Dermis blood vessel endothelial cell (primary cell): ENCODE results near the gene PRR14L. TPM values are rescaled to one million over a fixed set of nuclear protein-coding genes. Genes with fewer than 3 reads are reported as not detected.
"Not testable (repeated sequence)": the region's sequence is repeated elsewhere in the genome, so short reads cannot be mapped to it uniquely, and the experiment has no call there.

Experiments used
- DNase-seq: peaks from one replicate; pipeline ENCODE4 v3.0.0; 2010
- total RNA-seq: library from RNA; depleted of rRNA; stranded (reverse); fragments of >200 nt; gene quantifications from 2 replicates; pipeline ENCODE4 v1.2.3, GENCODE V29; 2014

The PRR14L gene
- total RNA-seq, 1 donor from 2014 or later = 23.0 TPM

DNA sequence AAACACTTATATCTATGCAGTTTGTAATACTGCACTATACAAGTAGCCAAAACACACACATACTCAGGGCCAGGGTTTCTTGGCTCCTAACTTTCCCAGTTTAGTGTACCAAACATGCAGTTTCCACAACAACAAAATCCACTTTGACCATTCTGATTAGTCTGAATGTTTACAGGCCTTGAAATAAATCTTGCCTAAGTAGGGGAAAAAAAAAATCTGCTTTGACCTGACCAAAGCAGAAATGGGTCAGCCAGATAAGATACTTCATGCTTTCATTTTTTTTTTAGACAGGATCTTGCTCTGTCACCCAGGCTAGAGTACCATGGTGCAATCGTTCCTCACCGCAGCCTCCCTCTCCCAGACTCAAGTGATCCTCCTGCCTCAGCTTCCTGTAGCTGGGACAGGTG is 10.1 kb downstream of the PRR14L start:
- DNase-seq = no peak

DNA sequence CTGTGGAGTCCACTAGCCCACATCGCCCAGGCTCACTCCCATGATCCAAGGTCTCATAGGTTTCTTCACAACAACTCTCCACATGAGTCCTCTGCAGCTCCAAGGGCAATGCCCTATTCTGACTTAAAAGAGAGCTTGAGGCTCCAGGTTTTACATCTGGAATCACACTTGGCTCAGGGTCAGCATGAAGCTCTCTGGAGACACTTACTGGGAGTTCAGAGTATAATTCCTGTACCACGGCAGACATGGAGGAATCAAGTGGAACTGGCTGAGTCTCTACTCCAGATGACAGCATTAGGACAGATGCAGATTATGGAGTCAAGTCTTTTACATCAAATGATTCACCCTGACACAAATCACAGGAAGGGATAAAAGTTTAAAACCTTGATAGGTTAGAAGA is 11.4 kb downstream of the PRR14L start:
- no peak for DNase-seq

DNA sequence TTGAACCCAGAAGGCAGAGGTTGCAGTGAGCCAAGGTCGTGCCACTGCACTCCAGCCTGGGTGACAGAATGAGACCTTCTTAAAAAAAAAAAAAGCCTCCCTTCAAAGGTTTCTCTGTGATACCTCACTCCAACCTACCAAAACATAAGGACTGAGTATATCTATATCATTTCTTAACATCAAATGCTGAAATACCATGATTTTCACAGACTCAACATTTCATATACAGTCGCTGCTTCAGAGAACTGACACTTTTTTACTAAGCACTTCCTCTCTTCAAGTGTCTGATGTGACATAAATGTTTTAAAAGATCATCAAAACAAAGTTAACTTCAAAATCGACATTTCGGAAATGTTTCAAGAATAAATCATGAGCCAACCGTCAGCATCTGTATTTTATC is 12.0 kb downstream of the PRR14L start:
- DNase-seq = no peak

DNA sequence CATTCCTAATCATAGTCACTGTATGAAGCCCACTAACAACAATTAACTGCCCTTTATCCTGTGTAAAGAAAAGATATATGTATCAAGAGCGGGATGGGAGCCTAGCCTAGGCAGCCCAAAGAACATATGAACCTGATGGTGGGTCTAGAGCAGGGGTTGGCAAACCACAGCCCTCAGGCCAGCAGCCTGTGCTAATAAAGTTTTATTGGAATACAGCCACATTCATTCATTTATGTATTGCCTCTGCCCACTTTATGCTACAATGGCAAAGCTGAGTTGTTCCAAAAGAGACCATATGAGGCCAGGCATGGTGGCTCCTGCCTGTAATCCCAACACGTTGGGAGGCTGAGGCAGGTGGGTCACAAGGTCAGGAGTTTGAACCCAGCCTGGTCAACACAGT is 13.5 kb downstream of the PRR14L start:
- DNase-seq = no peak

DNA sequence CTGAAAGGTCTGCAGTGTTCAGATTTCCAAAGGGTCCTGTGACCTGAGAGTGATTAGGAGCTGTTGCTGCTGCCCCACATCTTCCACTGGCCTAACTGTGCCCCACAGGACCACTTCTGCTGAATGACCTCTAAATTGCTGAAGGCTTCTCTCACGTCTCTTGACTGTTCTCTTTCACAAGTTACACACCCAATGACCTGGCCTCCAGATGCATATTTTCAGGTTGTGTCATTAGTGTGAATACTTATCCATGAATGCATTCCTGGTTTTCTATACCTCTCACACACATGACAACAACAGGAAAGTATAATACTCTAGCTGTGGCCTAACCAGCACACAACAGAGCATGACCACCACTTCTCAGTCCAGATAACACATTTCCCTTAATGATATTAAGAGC is 15.4 kb downstream of the PRR14L start:
- DNase-seq = no peak

DNA sequence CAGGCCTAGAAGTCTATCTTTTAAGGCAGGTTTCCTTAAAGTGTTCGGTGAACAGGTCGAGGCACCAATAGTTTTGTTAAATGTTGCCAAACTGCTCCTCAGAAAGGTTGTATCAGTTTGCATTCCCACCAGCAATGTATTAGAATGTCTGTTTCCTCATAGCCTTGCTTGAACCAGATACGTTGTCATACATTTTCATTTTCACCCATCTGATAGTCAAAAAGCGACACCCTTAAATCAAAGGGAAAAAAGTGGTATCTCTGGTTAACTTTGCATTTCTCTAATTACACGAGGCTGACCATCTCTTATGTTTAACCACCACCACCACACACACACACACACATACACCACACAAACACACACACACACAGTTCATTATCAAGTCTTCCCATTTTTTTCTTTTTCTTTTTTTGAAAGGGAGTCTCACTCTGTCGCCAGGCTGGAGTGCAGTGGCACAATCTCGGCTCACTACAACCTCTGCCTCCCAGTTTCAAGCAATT is 16.3 kb downstream of the PRR14L start:
- DNase-seq = no peak

DNA sequence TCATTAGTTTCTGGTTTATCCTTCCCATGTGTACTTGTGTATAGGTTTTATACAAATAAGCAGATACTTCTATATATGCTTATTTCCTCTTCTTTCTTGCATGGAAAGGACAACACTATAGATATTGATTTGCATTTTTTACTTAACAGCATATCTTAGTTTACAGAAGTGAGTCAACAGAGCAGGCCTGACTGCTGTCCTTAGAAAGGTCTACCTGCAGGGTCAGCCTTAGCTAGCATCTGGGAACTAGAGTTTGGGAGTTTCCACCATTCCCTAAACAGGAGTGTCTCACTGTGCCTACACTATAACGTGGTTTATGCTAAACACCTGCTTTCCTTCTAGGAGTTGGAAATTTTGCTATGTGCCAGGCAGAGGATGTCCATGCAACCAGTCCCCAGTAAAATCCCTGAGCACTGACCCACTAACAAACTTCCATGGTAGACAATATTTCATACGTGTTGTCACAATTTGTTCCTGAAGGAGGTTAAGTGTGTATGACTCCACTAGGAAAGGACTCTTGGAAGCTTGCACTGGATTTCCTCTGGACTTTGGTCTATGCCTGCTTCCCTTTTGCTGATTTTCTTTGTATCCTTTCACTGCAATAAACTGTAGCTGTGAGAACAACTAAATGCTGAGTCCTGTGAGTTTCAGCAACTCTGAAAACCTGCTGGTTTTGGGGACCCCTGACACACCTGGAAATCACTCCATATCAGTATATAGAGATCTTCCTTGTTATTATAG is 17.7 kb downstream of the PRR14L start:
- DNase-seq = no peak

DNA sequence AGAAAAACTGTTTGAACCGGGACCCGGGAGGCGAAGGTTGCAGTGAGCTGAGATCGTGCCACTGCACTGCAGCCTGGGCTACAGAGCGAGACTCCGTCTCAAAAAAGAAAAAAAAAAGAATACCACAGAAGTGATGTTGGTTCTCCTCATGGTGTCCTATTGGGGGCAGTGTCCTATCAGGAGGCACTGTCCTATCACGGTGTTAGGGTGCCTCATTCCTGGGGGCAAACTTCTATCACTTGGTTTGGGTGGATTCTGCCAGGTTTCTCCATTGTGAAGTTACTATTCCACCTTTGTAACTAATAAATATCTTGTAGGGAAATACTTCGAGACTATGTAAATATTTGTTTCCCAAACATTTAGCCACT is 19.6 kb downstream of the PRR14L start:
- DNase-seq = peak; percentile 10

DNA sequence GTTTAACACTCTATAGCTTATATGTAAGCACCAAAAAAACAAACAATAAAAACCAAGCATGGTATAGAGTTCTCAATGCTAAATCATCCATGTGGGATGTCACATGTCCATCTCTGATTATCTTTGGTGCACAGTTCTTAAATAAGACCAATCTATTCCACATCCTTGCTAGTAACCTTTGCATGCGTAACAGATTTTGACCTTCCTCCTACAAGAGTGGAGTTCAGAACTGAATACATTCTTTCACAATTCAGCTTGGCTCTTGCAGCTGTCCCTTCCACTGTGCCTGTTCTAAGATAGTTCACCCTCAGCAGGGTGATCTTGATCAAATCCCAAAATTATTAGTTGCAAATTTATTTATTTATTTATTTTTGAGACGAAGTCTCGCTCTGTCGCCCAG is 21.1 kb downstream of the PRR14L start:
- DNase-seq = no peak

DNA sequence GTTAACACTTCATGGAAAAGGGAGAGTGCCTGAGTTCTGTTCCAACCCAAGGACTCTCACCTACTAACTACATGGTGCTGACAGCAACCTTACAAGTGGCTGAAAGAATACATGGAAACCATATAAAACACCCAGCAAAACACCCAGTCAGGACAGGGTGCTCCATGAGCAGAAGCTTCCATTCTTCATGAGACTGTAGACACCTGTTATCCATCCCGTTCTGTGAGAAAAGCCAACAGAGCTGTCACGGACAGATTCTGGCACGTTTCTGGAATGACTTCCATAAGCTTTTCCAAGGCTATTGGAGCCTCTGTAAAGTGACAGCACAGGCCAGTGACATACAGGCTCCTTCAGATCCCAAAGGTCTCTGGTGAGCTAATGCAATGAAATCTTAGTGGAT is 23.2 kb downstream of the PRR14L start:
- DNase-seq = no peak

DNA sequence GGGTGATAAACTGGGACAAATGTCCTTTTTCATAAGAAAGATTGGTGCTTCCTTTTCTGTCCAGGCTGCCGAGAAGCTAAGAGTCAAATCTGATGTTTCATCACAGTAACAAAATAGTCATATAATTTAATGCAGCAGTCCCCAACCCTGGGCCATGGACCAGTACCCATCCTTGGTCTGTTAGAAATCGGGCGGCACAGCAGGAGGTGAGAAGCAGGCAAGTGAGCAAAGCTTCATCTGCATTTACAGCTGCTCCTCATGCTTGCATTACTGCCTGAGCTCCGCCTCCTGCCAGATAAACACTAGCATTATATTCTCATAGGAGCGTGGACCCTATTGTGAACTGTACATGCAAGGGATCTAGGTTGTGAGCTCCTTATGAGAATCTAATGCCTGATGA is 26.2 kb downstream of the PRR14L start:
- no peak for DNase-seq

DNA sequence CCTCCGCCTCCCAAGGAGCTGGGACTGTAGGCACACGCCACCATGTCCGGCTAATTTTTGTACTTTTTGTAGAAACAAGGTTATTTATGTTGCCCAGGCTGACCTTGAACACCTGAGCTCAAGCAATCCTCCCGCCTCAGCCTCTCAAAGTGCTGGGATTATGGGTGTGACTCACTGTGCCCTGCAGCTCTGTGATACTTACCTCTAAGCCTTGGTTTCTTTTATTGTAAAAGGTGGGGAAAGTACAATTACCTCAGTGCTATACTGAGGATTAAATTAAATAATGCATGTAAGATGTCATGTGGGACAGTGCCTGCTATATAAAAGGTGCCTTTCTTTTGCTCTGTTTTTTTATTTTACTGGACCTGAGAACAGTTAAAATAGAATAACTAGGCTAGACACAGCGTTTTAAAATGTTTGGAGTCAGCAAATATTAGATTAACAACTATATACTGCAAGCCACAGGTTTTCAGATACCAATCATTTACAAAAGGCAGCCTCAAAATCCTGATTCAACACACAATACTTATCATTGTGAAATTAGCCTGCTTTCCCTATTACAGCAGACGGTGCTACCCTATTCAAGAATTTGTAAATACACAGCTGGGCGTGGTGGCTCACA is 30.0 kb downstream of the PRR14L start:
- DNase-seq = no peak

DNA sequence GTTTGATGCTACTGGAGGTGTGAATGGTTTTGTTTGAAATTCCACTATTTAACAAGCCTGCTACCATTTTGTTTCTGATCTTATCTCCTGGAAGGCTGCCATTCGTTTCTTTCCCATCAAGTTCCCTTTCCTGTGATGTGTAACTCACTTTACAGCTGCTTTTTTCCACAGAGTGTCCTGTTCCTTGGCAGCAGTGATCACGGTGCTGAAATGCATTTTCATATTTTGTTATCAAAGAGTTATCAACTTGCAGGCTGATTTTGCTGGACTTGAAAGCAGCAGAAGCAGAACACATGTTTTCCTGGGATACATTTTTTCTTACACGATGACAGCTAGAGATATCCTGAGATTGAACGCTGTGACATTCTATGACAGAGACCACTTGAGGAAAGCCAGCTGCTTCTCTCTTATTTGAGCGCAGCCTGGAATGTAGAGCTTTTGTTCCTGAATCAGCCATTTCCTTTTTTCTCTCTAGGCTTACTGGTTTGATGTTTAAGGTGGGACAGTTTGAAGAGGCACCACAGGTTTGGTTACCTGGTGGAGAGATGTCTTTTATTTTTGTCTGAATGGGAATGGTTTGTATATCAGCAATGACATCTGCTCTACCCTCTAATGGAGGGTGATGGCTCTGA is 34.7 kb downstream of the PRR14L start:
- DNase-seq = peak; percentile 72

DNA sequence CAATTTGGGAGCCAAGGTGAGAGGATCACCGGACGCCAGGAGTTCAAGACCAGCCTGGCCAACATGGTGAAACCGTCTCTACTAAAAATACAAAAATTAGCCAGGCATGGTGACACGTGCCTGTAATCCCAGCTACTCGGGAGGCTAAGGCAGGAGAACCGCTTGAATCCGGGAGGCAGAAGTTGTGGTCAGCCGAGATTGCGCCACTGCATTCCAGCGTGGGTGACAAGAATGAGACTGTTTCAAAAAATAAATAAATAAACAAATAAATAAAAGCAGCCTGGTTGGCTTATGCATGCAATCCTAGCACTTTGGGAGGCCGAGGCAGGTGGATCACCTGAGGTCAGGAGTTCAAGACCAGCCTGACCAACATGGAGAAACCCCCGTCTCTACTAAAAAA is 38.7 kb downstream of the PRR14L start:
- DNase-seq = not testable (repeated sequence)

DNA sequence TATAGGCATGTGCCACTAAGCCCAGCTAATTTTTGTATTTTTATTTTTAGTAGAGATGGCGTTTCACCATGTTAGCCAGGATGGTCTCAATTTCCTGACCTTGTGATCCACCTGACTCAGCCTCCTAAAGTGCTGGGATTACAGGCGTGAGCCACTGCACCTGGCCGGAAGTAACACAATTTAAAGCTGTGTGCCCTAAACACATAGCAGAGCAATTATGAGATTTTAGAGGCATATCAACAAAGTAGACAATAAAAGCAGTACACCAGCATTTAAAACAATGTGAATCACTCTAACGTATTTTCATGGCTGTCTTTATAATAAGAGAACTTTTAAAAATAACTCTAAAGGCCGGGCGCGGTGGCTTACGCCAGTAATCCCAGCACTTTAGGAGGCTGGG is 42.4 kb downstream of the PRR14L start:
- DNase-seq = peak; percentile 26

DNA sequence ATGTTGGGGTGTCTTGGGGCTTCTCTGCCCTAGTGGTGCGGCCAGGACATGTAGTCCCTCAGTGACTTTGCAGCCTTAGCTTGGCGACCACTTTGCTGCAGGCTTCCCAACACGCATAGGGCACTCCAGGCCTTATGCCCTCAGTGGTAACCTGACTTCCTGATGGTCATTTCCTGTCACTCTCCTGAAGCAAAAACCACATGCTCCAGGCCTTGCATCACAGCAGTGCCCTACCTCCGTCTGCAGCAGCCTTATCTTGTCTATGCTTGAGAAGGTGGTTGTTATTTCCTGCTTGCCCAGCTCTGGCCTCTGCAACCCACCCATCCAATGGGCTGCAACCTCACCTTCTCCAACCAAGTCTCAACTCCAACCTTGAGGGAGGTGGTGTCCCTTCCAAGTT is 54.5 kb downstream of the PRR14L start:
- peak; percentile 23 for DNase-seq

DNA sequence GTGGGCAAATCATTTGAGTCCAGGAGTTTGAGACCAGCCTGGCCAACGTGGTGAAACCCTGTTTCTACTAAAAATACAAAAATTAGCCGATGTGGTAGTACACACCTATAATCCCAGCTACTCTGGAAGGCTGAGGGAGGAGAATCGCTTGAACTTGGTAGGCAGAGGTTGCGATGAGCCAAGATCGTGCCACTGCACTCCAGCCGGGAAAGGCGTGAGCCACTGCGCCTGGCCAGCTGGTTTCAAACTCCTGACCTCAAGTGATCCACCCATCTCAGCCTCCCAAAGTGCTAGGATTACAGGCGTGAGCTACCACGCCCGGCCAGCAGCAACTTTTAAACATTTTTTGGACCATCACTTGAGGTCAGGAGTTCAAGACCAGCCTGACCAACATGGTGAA is 55.9 kb downstream of the PRR14L start:
- not testable (repeated sequence) for DNase-seq

DNA sequence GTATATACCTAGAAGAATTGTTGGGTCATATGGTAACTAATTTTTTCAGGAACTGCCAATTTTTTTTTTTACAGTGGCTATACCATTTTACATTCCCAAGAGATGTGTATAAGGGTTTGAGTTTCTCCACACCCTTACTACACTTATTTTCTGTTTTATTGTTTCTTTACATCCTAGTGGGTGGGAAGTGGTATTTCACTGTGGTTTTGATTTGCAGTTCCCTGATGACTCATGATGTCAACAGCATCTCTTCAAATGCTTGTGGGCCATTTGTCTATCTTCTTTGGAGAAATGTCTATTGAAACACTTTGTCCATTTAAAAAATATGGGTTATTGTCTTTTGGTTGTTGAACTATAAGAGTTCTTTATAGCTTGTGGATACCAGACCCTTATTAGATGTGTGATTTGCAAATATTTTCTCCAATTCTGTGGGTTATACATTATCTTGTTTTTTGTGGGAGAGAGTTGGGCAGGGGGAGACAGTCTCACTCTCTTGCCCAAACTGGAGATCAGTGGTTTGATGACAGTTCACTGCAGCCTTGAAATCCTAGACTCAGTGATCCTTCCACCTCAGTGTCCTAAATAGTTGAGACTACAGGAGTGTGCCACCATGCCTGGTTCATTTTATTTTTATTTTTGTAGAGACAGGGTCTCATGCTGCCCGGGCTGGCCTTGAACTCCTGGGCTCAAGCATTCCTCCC is 57.6 kb downstream of the PRR14L start:
- DNase-seq = no peak

DNA sequence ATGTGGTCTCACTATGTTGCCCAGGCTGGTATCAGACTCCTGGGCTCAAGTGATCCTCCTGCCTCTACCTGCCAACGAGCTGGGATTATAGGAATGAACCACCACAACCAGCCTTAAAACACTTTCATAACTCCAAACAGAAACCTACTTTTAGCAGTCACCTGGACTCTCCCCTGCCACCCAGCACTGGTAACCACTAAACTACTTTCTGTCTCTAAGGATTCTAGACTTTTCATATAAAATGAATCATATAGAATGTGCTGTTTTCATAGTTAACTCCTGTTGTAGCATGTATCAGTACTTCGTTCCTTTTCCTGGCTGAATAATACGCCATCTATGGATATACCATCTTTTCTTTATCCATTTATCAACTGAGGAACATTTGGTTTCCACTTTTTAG is 58.5 kb downstream of the PRR14L start:
- DNase-seq = no peak

DNA sequence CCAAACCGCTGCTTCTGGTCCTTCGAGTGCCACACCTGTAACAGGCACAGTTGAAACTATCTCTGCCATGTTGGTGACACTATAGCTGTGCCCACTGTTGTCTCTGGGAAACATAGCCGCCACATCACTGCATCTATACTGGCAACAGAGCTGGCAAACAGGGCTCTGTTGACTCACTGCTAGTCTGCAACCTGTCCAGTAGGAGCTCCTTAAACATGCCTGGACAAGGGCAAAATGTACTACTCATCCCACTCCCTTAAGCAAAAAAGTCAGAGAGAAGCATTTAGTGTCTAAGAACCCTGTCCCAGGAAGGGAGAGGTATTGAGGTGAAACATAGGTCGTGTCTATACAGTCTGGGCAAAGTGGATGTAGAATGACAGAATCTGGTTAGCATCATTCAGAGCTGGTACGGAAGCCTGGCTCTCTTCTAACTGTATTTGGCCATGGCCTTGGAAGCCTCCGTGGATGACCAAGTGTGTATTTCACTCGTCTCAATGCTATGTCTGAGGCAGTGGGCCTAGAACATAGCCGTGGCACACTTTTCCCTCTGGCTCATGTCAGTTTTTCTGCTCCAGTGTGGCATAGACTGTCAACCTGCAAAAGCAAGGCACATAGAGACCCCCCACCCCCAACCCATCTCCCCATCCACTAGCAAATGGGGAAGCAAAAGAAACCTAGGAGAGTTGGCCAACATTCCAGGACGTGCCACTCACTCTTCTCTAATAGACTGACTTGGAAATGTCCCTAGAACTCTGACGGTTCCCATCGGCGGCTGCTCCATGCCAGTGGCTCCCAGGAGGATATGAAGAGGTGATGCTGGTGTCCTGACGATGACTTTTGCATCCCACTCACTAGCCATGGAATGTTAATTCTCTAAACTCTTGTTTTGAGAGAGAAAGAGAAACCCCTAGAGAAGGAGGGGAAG is 66.5 kb downstream of the PRR14L start:
- DNase-seq = no peak

DNA sequence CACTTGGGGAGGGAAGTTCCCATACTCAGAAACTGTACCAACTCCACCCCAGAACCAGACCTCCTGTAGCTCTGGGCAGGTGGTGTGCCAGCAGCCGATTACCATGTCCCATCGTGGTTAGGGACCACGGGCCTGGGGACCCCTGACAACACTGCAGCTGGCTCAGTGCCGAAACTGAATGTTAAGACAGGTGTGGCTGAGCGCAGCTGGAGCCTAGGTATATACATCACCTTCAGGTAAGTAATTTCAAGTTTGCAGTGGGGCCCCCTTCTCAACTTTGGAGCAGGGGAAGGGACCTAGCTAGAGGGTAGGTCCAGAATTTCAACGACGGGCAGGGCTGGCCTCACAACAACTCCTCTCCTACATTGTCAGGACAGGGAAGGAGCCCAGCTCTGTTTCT is 67.2 kb downstream of the PRR14L start:
- no peak for DNase-seq
